Sigmoid colon (tissue), 4 donors: ENCODE results near the gene MRPL11.

Experiments
- CTCF ChIP-seq, 4 experiments: fragments of 450-650 bp in 3 of 4; fragments of 200-600 bp in 1 of 4; IDR thresholded peaks; one replicate each; pipeline ENCODE4 v1.5.1; 2016 to 2019; ENCODE audit warnings: antibody characterized with exemption in 4 of 4, mild to moderate bottlenecking in 3 of 4, moderate library complexity in 2 of 4
- POLR2AphosphoS5 ChIP-seq, 4 donors: sonication (generic); formaldehyde crosslinking; IDR thresholded peaks; one replicate each; pipeline ENCODE4 v1.6.1; 2017; ENCODE audit warnings: antibody characterized with exemption in 4 of 4

GRCh38 chr11:66421492-66422205 lies 17.0 kb downstream of the MRPL11 start:
- no peak for TF ChIP-seq CTCF (IDR thresholded peaks at IDR 0.05)
- TF ChIP-seq POLR2AphosphoS5 (IDR thresholded peaks at IDR 0.05), result peak; percentile 75 to 82 (median 78)
